ENCODE measurements around the gene TTC17.

- TF ChIP-seq ZBTB49 (CRISPR knock-in tag; IDR thresholded peaks at IDR 0.05; ENCODE audit: borderline replicate concordance) (no peak), CTCF (IDR thresholded peaks at IDR 0.05 in 2 of 3, conservative IDR thresholded peaks at IDR 0.05 in 1 of 3; ENCODE audit: insufficient read depth in 2 of 3, low read depth in 1 of 3, low read length in 3 of 3) (no peak), HMGXB4 (CRISPR knock-in tag; IDR thresholded peaks at IDR 0.05) (no peak), ZBTB33 (CRISPR knock-in tag; IDR thresholded peaks at IDR 0.05) (no peak), FOXA3 (CRISPR knock-in tag; conservative IDR thresholded peaks at IDR 0.05 in 1 of 2, IDR thresholded peaks at IDR 0.05 in 1 of 2) (no peak), RFX5 (IDR thresholded peaks at IDR 0.05; ENCODE audit: low read depth, low read length) (no peak), MEF2A (IDR thresholded peaks at IDR 0.05; ENCODE audit: control insufficient read depth, low read depth, low read length) (no peak), ZNF592 (IDR thresholded peaks at IDR 0.05) (no peak), JUND (IDR thresholded peaks at IDR 0.05; ENCODE audit: borderline replicate concordance, low read depth, low read length) (no peak), JUND (tag; IDR thresholded peaks at IDR 0.05; ENCODE audit: borderline replicate concordance, low read depth, low read length) (no peak), ZBTB11 (CRISPR knock-in tag; IDR thresholded peaks at IDR 0.05) (no peak), NRF1 (conservative IDR thresholded peaks at IDR 0.05 in 1 of 2, IDR thresholded peaks at IDR 0.05 in 1 of 2) (no peak), BCL6 (CRISPR knock-in tag; IDR thresholded peaks at IDR 0.05) (no peak), NR2C2 (CRISPR knock-in tag; IDR thresholded peaks at IDR 0.05) (no peak), NR2C2 (tag; IDR thresholded peaks at IDR 0.05) (no peak)
Observed at GRCh38 chr11:43399983-43400630, 41.4 kb downstream of the TTC17 start.

All from K562 (cell line).